ENCODE data around the gene PRSS38. TPM values are rescaled to one million over a fixed set of nuclear protein-coding genes. Genes with fewer than 3 reads are reported as not detected.

Gene PRSS38
- total and polyA plus RNA-seq, 2 donors (not counting 3 experiments of a cell fraction or from before 2014, with no cell fraction given), result not detected

DNA sequence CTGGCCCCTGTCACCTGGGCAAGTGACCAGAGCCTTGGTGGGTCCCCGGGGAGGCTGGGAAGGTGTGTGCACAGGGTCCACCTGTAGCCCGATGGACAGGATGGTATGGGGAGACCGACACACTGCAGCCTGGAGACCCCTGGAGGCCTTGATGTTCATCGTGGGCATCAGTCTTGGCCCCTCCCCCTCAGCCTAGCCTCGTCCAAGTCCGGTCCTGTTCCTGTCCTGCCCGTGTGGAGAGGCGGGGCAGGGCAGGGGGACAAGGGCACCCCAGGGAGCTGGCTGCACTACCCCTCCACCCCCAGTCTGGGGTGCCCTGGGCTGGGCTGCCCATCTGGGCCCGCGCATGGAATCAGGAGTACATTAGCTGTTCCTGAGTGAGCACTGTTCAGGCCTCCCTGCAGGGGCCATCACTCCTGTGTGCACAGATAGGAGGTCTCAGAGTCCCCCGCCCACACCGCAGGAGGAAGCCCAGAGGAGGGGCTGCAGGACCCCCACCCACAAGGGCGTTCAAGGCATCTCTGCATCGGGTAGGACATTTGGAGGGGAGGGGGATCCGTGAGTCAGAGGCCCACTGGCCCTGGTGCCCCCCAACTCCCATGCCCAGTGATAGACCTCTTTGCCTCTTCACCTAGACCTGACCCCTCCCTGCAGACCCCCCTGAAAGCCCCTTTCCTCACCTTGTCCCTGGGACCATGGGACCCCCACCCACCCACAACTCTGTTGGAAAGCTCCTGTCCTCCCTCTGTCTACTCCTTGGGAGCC lies 69.1 kb downstream of the PRSS38 start:
- no peak overlapping the region for H3K4me2 ChIP-seq (ENCODE audit: insufficient read depth, low read length)
- H3K79me2 ChIP-seq (ENCODE audit: control insufficient read depth, insufficient read depth, low read length), result no peaks in the 10 kb centered on the region
- no peaks in the 10 kb centered on the region for H3K9me3 ChIP-seq (replicated peaks; ENCODE audit: control insufficient read depth, insufficient read depth, low read length)
- TF ChIP-seq POLR2A (IDR thresholded peaks at IDR 0.05; ENCODE audit: low read depth, low read length), result no peak
- TF ChIP-seq, protein P1, sequence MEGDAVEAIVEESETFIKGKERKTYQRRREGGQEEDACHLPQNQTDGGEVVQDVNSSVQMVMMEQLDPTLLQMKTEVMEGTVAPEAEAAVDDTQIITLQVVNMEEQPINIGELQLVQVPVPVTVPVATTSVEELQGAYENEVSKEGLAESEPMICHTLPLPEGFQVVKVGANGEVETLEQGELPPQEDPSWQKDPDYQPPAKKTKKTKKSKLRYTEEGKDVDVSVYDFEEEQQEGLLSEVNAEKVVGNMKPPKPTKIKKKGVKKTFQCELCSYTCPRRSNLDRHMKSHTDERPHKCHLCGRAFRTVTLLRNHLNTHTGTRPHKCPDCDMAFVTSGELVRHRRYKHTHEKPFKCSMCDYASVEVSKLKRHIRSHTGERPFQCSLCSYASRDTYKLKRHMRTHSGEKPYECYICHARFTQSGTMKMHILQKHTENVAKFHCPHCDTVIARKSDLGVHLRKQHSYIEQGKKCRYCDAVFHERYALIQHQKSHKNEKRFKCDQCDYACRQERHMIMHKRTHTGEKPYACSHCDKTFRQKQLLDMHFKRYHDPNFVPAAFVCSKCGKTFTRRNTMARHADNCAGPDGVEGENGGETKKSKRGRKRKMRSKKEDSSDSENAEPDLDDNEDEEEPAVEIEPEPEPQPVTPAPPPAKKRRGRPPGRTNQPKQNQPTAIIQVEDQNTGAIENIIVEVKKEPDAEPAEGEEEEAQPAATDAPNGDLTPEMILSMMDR (IDR thresholded peaks at IDR 0.05; ENCODE audit: extremely low read depth in 1 of 2, insufficient read depth in 1 of 2, low read depth in 1 of 2, low read length in 2 of 2), result no peak
- no peak for TF ChIP-seq MYC (IDR thresholded peaks at IDR 0.05; ENCODE audit: low read depth, low read length)
- TF ChIP-seq, protein P2, sequence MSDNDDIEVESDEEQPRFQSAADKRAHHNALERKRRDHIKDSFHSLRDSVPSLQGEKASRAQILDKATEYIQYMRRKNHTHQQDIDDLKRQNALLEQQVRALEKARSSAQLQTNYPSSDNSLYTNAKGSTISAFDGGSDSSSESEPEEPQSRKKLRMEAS (IDR thresholded peaks at IDR 0.05; ENCODE audit: insufficient read depth, insufficient read length), result no peak
- no peak for TF ChIP-seq EZH2 (IDR thresholded peaks at IDR 0.05; ENCODE audit: borderline replicate concordance, low read depth, low read length, severe bottlenecking)
- no peak for TF ChIP-seq FOS (IDR thresholded peaks at IDR 0.05; ENCODE audit: borderline replicate concordance, insufficient read depth, low read length)
- TF ChIP-seq POLR2AphosphoS5 (IDR thresholded peaks at IDR 0.05; ENCODE audit: insufficient read depth, low read depth, low read length), result no peak
- TF ChIP-seq JUN (IDR thresholded peaks at IDR 0.05; ENCODE audit: borderline replicate concordance, insufficient read depth, insufficient read length, low read depth), result no peak
- no peak for TF ChIP-seq GATA2 (IDR thresholded peaks at IDR 0.05; ENCODE audit: insufficient read depth, insufficient read length, low read depth, low read length)
- H3K27ac ChIP-seq (ENCODE audit: insufficient read depth, low read depth, low read length), result no peak overlapping the region
- H3K4me1 ChIP-seq (ENCODE audit: control insufficient read depth, extremely low read depth, insufficient read depth, low read length), result no peaks in the 10 kb centered on the region
- DNase-seq (ENCODE audit: low read depth, low spot score) (no peak), FAIRE-seq (no peak)
- intact Hi-C loops (cut with micrococcal nuclease), result loop anchor here (5.0 kb wide), 2 partner anchors 63 to 97 kb away; partner anchors contain the start of gene WNT9A
- no TSS peak for BruUV-seq (replicated peaks)
- no peaks in the 10 kb centered on the region for H3K36me3 ChIP-seq (ENCODE audit: control insufficient read depth in 2 of 2, extremely low read depth in 1 of 2, insufficient read depth in 2 of 2, low read length in 2 of 2)
- H4K20me1 ChIP-seq (replicated peaks; ENCODE audit: control insufficient read depth, extremely low read depth, insufficient read depth, low read length), result no peaks in the 10 kb centered on the region
- H2AFZ ChIP-seq (ENCODE audit: low read depth, low read length), result no peak overlapping the region
- dilution Hi-C loops (cut with MboI; ENCODE audit: extremely low pct_ligation_motif_present, low sequenced_read_pairs), result no loop called here
- H3K9me1 ChIP-seq (replicated peaks; ENCODE audit: control insufficient read depth, extremely low read depth, insufficient read depth, low read length), result no peaks in the 10 kb centered on the region
- H3K27me3 ChIP-seq (ENCODE audit: control insufficient read depth in 2 of 2, insufficient read depth in 2 of 2, low read length in 2 of 2), result peaks cover 3 to 4% of the 10 kb centered on the region in 2 experiments
- ChIA-PET POLR2A (no interaction called here), CTCF (no interaction called here)
- no peak overlapping the region for H3K9ac ChIP-seq (replicated peaks; ENCODE audit: extremely low read depth, insufficient read depth, low read length)
- no peak overlapping the region for H3K4me3 ChIP-seq (replicated peaks in 1 of 3; ENCODE audit: insufficient read depth in 1 of 3, low read depth in 1 of 3, low read length in 3 of 3)
